ENCODE measurements around the gene MUC20.
"Not testable (repeated sequence)": the region's sequence is repeated elsewhere in the genome, so short reads cannot be mapped to it uniquely, and the experiment has no call there.

MUC20 gene

DNA sequence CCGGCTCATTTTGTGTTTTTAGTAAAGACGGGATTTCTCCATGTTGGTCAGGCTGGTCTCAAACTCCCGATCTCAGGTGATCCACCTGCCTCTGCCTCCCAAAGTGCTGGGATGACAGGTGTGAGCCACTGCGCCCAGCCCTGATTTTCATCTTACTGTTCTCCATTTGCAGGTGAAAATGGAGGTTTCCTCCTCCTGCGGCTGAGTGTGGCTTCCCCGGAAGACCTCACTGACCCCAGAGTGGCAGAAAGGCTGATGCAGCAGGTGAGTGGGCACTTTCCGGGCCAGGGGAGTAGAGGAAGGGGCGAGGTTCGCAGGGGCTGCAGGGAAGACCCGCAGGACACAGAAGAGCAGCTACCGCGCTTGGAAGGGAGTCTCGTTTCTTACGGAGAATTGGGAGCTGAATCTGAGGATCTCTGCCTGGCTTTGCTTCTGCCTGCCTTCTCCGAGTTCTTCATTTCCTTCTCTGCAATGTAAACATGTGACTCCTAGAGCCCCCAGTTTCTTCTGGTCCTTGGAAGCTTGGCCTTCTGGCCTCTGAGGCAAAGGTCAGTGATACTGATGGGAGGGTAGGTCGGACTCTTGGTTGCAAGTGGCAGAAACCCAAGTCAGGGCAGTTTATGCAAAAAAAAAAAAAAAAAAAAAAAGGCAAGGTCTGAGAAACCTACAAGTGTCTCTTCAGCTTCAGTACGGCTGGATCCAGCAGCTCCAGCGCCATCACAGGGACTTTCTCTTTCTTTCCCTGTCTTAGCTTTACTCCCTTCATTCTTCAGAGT lies 8.9 kb downstream of the MUC20 start:
- no peak for DNase-seq

DNA sequence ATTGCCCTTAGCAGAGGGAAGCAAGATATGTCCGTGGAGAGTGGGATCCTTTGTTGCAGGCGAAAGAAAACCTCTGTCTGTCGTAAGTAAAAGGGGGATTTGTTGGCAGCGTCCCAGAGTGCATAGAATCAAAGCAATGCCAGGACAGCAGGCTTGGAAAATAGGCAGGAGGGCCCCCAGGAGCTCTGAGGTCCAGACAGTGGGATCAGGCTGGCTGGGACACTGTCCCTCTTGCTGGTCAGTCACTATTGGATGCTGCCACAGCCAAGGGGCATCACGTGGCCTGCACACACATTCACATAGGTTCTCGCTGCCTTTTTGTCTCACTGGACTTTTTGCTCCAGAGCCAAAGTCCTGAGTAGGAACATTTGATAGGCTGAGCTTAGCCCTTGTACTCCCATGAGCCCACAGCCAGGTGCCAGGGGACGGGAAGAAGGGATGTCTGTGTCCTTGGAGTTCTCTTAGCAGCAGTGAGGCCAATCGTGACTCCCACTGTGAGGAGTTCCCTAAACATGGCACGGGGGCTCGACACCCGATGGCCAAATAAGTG lies 10.7 kb downstream of the MUC20 start:
- DNase-seq: no peak

DNA sequence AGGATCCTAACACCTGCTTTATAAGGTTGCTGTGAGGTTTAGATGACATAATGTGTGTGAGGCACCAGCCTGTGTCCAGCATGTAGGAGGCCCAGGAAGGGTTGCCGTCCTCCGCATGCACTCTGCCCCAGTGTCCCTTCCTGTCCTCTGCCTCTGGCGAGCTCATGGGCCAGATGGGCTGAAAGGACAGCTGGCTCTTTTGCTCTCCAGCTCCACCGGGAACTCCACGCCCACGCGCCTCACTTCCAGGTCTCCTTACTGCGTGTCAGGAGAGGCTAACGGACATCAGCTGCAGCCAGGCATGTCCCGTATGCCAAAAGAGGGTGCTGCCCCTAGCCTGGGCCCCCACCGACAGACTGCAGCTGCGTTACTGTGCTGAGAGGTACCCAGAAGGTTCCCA lies 12.2 kb downstream of the MUC20 start:
- DNase-seq: no peak

DNA sequence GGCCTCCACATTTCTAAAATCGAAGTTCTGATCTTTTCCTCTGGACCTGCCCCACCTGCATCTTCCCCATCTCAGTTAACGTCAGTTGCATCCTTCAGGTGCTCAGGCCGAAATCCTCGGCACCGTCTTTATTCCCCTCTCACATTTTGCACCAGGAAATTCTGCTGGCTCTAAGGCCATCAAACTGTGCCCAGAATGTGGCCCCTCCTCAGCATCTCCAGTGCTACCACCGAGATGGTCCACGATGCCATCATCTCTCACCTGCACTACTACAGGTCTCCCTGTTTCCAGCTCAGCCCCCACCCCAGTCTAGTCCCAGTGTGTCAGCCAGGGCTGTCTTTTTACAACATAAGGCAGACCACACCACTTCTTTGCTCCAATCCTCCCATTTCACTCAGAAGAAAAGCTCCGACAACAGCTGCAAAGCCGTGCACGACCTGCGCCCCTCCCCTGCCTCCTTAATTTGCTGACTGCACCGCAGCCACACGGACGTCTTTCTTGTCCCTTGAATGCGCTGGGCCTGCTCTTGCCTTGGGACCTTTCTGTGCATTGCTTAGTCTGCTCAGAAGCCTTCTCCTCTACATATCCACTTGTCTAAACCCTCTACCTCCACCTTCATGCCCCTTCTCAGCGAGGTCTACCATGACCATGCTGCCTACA lies 14.4 kb downstream of the MUC20 start:
- no peak for DNase-seq

DNA sequence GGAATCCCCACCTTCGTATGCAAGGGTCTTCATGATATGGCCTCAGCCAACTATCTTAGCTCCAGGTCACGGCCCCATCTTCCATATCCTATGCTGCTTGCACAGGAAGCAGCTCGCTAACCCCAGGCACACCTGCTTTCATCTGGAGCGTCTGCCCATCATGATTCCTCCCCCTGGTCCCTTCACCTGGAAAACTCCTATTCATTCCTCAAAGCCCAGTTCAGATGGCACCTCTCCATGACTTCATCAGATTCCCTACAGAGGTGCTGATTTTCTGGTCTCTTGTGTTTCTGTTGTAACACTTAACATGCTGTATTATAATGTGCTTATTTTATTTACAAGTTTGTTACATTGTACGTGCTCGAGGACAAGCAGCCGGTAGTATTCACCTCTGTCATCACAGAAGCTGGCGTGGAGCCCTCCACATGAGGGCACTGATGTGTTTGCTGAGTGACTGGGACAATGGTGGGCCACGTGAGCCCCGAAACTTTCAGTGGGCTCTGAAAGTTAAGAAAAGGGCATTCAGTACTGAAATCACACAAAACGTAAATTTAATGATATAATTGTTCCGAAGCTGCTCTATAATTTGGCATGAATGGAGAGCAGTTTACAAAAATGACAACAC lies 16.2 kb downstream of the MUC20 start:
- DNase-seq: no peak

DNA sequence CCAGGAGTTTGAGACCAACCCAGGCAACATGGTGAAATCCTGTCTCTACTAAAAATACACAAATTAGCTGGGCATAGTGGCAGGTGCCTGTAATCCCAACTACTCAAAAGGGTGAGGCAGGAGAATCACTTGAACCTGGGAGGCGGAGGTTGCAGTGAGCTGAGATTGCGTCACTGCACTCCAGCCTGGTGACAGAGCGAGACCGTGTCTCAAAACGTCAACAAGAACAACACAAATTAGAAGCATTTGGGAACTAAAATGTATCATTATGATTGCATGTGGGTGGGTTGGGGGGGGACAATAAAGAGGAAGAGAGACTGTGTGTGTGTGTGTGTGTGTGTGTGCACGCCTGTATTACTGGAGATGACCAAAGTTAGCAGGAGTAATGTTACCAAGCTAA lies 17.0 kb downstream of the MUC20 start:
- not testable (repeated sequence) for DNase-seq

DNA sequence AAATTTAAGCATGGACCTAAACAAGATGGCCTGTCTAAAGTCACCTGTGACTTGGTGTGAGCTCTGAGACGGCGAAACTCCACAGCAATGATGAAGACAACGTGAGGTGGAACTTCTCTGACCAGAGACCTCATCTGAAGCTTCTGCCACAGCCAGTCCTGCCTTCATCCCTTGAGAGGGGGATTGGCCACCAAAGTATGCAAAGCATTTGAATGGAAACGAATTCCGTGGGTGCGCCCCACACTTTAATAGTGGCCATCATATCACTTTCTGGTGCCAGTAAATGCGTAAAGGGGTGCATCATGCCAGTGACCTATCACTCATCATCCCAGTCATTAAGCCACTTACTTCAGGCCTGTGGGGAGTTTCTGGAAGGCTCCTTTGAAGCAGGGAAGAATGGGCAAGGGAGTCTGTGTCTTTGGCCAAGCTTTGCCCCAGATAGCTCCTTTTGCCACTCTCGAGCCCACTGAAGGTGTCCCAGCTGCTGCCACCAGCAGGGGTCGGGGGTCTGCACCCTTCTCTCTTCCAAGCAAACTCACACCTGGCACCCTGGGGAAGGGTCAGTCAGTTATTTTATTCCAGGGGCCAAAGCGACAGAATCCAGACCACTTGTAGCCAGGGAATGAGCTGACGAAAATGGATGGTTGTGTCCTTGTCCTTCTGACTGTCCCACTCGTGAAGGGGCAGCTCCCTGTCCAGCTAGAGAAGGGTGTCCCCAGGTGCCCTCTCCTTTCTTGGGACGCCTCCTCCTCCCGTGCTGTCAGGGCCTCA lies 17.7 kb downstream of the MUC20 start:
- DNase-seq: no peak

DNA sequence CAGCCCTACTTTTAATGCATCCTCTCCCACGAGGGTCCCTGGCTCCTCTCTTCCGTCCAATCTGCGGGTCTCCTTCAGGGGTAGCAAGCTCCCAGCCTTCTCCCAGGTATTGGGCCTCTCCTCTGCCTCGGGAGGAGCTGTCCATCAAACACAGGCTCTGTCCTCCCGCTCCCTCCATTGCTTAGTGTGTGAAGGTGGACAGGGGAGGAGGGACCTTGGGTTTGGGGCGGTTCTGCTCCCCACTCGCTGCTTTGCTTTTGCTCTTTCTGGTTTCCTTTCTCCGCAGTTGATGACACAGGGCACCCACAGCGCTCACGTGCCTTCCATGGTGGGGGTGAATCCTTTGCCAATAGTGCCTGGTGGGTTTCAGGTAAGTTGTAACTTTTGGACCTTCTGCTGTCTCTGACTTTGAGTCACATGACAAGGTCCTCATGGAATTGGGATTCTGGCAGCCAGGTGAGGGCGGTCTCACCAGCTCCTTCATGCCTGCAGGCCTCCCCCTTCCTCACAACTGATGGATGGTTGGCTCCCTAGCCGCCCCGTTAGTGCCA lies 18.9 kb downstream of the MUC20 start:
- DNase-seq: no peak

DNA sequence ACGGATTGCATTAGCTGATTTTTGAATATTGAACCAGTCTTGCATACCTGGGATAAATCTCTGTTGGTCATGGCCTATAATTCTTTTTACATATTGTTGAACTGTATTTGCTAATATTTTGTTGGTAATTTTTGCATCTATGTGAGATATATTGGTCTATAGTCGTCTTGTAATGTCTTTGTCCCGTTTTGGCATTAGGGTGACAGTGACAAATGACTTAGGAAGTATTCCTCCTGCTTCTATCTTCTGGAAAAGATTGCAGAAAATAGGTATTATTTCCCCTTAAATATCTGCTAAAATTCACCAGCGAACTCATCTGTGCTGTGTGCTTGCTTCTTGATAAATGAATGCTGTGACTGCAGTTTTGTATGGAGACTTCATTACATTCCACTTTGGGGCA lies 23.7 kb downstream of the MUC20 start:
- DNase-seq: no peak

DNA sequence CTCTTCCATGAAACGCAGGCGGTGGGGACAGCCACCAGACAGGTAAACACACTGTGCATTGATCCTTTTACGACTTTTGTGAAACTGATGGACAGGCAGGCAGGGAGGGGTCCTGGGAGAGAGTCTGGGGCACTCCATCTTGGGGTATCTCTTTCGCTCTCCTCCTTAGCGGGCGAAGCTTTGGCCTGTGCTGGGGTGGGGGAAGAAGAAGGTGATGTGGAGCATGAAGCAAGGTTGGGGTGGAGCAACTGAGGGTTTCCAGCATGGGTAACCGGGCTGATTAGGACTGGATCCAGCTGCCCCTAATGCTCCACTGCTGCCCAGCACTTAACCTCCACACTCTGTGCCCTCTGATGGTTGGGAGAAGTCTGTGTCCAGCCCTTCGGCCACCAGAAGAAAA lies 25.6 kb downstream of the MUC20 start:
- no peak for DNase-seq

DNA sequence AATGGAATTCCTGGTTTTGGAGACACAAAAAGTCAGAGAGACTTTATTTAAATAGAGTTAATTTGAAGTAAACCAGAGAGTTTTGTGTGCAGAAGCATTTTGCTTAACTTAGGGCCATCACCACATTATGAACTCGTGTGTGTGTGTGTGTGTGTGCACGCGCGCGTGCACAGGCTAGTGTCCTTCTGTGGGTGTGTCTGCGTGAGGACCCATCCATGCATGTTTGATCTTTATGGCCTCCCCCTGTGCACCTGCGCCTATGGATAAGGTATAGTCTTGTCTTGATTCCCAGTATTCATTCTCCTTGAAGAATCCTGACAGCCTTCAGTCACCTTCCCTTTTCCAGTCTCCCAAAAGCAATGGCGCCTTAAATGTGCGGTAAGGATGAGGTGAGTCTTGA lies 26.0 kb downstream of the MUC20 start:
- no peak for DNase-seq

DNA sequence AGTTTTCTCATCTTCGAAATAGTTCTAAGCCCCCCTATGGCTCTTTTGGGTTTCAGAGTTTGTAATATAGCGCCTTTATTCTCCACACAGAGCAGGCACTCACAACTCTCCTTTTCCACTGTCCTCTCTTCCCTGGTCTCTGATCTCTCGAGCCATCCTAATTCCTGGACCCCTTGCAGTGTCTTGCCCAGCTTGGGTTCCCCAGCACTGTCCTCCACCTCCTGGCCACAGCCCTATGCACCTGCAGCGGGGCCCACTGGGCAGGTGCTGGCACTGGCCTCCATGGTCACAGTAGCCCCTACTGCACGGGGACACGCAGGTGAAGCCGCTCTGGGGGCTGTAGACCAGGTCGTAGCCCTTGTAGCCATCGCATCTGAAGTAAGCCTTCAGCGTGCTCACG lies 27.9 kb downstream of the MUC20 start:
- no peak for DNase-seq

DNA sequence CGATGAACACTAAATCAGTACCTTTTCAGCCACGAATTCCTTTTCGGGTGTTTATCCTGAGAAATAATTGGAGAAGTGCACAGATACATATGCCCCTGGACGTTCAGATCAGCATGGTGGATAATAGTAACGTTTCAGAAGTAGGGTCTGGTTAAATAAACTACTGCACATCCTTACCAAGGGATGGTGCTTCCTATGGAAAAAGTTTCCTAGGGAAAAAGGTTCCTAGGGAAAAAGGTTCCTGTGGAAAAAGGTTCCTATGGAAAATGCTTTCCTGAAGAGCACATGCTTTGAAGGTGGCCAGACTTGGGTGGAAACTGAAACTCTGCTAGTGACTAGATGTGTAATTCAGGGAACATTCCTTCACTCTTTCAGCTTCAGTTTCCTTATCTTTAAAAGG lies 28.3 kb downstream of the MUC20 start:
- DNase-seq: not testable (repeated sequence)

DNA sequence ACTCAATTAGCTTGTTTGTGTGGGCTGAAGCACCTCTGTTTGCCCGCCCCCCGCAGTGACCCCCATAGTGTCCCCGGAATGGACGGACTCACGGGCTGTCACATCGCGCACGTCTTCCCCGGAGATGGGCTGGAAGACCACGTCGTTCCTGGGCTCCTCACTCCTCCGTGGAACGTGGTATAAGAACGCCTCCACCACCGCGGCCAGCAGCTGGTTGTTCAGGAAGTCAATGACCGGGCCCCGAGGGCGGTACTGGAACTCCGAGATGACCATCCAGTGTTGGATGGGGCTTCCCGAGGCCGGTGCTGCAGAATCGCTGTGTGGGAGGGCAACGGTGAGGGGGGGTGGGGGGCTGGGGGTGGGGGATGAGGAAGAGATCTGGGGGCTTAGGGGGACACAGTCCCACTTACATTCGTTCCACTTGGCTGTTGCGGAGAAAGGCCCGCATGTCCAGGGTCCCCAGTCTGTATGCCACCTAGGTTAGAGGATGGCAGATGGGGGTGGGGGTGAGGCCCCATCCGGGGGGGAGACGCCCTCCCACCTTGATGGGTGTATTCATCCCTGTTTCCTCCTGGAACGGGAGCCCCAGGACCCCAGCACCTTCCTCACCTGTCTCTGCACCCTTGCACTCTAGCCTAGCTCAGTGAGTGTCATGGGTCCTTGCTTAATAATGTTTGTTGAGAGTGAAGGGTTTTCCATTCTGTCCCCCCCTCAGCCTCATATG lies 30.2 kb downstream of the MUC20 start:
- DNase-seq: no peak

DNA sequence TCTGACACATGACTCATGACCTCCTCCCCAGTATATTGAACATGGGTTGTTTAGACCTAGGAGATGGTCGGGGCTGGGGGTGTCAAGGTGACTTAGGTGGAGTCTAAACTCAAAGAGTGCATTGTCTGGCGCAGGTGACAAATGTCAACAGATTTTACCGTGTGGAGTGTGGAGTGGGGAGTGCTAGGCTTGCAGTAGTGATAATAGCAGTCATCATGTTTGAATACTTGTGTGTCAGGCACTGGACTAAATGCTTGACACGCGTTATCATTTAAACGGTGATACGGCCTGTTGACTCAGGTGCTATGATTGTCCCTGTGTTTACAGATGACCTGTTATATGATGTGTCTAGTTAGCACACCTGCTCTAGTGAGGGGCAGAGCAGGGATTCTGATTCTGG lies 30.8 kb downstream of the MUC20 start:
- no peak for DNase-seq

DNA sequence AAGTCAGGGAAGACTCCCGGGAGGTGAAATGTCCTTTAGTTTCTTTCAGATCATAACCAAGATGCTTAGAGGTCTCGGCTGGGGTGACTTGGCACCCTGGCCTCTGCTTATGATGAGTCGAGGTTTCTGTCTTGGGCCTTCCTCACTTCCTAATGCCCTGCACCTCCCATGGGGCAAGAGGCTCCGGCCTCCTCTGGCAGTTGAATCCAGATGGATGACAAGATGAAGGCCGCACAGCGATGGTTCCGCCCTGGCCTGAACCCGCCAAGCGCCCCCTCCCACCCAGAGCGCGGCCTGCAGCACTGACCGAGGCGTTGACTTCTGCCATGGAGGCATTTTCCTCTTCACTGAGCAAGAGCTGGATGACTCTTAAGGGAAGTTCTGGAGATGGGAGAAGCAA lies 31.3 kb downstream of the MUC20 start:
- DNase-seq: no peak

DNA sequence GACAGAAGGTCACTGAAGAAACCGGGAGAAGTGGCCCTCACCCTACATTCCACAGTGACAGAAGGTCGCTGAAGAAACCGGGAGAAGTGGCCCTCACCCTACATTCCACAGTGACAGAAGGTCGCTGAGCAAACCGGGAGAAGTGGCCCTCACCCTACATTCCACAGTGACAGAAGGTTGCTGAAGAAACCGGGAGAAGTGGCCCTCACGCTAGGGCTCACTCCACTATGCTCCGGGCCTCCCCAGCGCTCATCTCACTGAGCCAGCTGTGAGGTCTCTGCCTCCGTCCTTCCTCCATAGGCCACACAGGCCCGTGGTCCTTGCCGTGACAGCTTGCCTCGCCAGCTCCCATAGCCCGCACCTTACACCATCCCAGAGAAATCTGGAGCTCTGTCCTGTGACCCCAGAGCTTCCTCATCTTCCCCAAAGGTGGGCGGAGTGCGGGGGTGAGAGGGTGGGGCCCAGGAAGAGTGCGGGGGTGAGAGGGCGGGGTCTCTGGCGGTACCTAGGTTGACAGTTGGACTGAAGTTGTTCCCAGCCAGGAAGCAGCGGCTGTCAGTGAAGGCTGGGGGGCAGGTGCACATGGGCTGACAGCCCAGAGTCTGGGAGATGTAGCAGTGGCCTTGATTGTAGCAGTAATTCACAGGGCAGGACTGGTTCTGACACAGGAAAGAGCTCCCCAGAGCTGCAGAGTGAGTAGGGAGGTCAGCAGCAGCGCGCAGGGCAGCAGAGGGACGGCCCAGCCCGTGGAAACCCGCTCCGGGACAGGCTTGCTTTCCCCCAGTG lies 32.0 kb downstream of the MUC20 start:
- DNase-seq: no peak

DNA sequence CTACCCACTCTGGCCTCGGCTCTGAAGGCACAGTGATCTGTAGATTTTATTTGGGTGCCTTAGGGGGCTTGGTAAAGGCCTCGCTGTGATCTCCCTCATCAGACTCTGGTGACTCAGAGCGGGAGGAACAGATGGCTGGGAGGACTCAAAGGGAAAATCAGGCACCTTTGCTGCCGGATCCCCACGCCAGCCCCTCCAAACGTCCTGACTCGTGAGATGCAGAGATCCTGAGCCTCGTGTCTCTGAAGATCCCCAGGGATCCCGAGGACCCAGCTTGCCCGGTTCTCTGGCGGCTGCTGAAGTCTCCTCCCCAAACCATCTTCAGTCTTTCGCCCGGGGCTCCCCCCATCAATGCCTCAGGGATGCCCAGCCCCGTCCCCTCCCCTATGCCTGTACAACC lies 32.8 kb downstream of the MUC20 start:
- no peak for DNase-seq

DNA sequence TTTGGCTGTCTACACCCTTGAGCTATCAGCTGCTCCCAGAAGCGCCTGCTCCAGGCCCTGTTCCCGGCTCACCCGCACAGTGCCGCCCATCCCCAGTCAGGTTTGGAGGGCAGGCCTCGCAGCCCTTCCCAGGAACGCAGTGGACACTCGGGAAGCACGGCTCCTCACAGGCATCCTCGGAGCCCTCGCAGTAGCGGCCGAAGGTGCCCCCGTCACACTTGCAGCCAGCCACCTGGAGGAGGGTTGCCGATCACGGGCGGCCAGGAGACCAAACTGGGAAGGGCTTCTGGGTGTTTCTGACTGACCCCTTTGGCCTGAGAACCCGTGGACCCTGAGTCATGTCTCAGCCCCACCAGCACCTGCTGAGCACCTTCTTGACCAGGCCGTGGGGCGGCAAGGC lies 33.4 kb downstream of the MUC20 start:
- DNase-seq: no peak

DNA sequence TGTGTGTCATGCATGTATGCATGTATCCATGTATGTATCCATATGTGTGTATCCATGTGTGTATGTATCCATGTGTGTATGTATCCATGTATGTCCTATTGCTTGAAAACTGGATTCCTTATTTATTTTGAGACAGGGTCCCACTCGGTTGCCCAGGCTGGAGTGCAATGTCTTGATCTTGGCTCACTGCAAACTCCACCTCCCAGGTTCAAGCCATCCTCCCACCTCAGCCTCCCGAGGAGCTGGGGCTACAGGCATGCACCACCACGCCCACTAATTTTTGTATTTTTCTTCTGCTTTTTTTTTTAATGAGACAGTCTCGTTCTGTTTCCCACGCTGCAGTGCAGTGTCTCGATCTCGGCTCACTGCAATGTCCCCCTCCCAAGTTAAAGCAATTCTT lies 34.1 kb downstream of the MUC20 start:
- DNase-seq: no peak

DNA sequence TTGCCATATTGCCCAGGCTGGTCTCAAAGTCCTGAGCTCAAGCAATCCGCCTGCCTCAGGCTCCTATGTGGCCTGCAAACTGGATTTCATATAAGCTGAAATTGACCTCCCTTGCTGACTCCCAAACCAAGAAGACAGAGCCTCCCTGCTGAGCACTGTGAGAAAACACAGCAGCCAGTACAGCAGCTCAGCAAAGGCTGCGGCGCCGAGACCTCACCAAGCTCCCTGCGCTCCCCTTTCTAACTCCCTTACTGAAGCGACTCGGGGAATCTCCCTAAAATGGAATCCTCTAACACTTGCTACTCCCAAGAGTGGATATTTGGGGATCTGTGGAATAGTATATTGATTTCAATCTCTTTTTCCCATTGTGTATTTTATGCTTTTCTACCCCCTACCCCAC lies 34.6 kb downstream of the MUC20 start:
- no peak for DNase-seq

All from OCI-M1 (cell line).